SW480 (cell line): Measurements from ENCODE around the gene SERPINB1.
A peak's percentile ranks its signal among the peaks of the same experiment; 100 is the strongest.

Experiments used
- DNase-seq: peaks from one replicate; pipeline ENCODE4 v3.0.0-alpha.2; 2016; ENCODE audit warnings: low spot score

Gene SERPINB1

GRCh38 chr6:2848851-2849250, 7.2 kb upstream of the SERPINB1 start:
- peak; percentile 44 for DNase-seq

- no peak for DNase-seq
Measured at GRCh38 chr6:2845880-2846208, 4.2 kb upstream of the SERPINB1 start.

- DNase-seq: no peak
Measured at GRCh38 chr6:2844008-2844407, 2.3 kb upstream of the SERPINB1 start.

GRCh38 chr6:2843138-2843740, 1.6 kb upstream of the SERPINB1 start:
- DNase-seq: no peak

GRCh38 chr6:2842139-2842552, 483 bp upstream of the SERPINB1 start:
- no peak for DNase-seq

- DNase-seq: no peak
Measured at GRCh38 chr6:2840749-2841061, 958 bp downstream of the SERPINB1 start.

- no peak for DNase-seq
Measured at GRCh38 chr6:2839982-2840748, 1.5 kb downstream of the SERPINB1 start.

GRCh38 chr6:2839195-2839981, 2.3 kb downstream of the SERPINB1 start:
- peak; percentile 91 for DNase-seq

GRCh38 chr6:2838251-2838650, 3.4 kb downstream of the SERPINB1 start:
- no peak for DNase-seq

GRCh38 chr6:2834262-2834661, 7.4 kb downstream of the SERPINB1 start:
- DNase-seq: no peak

- no peak for DNase-seq
Measured at GRCh38 chr6:2831392-2831791, 10.3 kb downstream of the SERPINB1 start.

- DNase-seq: no peak
Measured at GRCh38 chr6:2830183-2830582, 11.5 kb downstream of the SERPINB1 start.

GRCh38 chr6:2829253-2829652, 12.4 kb downstream of the SERPINB1 start:
- DNase-seq: no peak

GRCh38 chr6:2828629-2829028, 13.0 kb downstream of the SERPINB1 start:
- DNase-seq: no peak

- no peak for DNase-seq
Measured at GRCh38 chr6:2827142-2827541, 14.5 kb downstream of the SERPINB1 start.

- DNase-seq: no peak
Measured at GRCh38 chr6:2826131-2826530, 15.5 kb downstream of the SERPINB1 start.

GRCh38 chr6:2823104-2823850, 18.4 kb downstream of the SERPINB1 start:
- DNase-seq: no peak

GRCh38 chr6:2821554-2821953, 20.1 kb downstream of the SERPINB1 start:
- no peak for DNase-seq

GRCh38 chr6:2820415-2820814, 21.2 kb downstream of the SERPINB1 start:
- no peak for DNase-seq

- DNase-seq: no peak
Measured at GRCh38 chr6:2819978-2820377, 21.7 kb downstream of the SERPINB1 start.

GRCh38 chr6:2819115-2819514, 22.5 kb downstream of the SERPINB1 start:
- DNase-seq: no peak

- DNase-seq: peak; percentile 22
Measured at GRCh38 chr6:2818593-2818992, 23.1 kb downstream of the SERPINB1 start.
